Tibial artery (tissue), 4 donors: Measurements from ENCODE around the gene GRAMD4.
"Not testable (repeated sequence)": the region's sequence is repeated elsewhere in the genome, so short reads cannot be mapped to it uniquely, and the experiment has no call there.

Experiments
- DNase-seq, 2 donors: peaks; one replicate each; pipeline ENCODE4 v3.0.0-alpha.2; 2019
- H3K27ac ChIP-seq, 2 donors: fragments of 200-600 bp; sonication (generic) in 1 of 2; 1 replicate in 1 of 2; 2 replicates in 1 of 2; pipeline ENCODE4 v1.5.1; 2018 to 2019; ENCODE audit warnings: mild to moderate bottlenecking in 1 of 2
- H3K27me3 ChIP-seq, 2 donors: fragments of 200-600 bp; sonication (generic) in 1 of 2; one replicate each; pipeline versions ENCODE4 v1.5.1 to v1.6.0; 2016 to 2019
- H3K36me3 ChIP-seq, 3 donors: fragments of 200-600 bp; sonication (generic) in 2 of 3; one replicate each; pipeline ENCODE4 v1.5.1; 2016 to 2019; ENCODE audit warnings: mild to moderate bottlenecking in 2 of 3
- H3K4me1 ChIP-seq, 4 donors: fragments of 200-600 bp; sonication (generic) in 2 of 4; 1 replicate in 3 of 4; 2 replicates in 1 of 4; pipeline ENCODE4 v1.5.1; 2016 to 2019
- H3K4me3 ChIP-seq, 2 donors: fragments of 200-600 bp; sonication (generic) in 1 of 2; 1 replicate in 1 of 2; 2 replicates in 1 of 2; pipeline ENCODE4 v1.5.1; 2018 to 2019; ENCODE audit warnings: mild to moderate bottlenecking in 2 of 2
- H3K9me3 ChIP-seq, 3 donors: fragments of 200-600 bp; sonication (generic) in 1 of 3; one replicate each; pipeline ENCODE4 v1.5.1; 2016 to 2019
- intact Hi-C: fragments of 100-400 bp; cut with DNase I; formaldehyde crosslinking; loops from one replicate; pipeline ENCODE4 v1.15.0; 2023; ENCODE audit warnings: low total_unique reads
- TF ChIP-seq, protein P1 (sequence below), 2 experiments: fragments of 200-600 bp in 1 of 2; fragments of 450-650 bp in 1 of 2; IDR thresholded peaks; one replicate each; pipeline ENCODE4 v1.5.1; 2017 to 2019; ENCODE audit warnings: antibody characterized with exemption in 2 of 2, mild to moderate bottlenecking in 1 of 2, moderate library complexity in 1 of 2

Gene GRAMD4

DNA sequence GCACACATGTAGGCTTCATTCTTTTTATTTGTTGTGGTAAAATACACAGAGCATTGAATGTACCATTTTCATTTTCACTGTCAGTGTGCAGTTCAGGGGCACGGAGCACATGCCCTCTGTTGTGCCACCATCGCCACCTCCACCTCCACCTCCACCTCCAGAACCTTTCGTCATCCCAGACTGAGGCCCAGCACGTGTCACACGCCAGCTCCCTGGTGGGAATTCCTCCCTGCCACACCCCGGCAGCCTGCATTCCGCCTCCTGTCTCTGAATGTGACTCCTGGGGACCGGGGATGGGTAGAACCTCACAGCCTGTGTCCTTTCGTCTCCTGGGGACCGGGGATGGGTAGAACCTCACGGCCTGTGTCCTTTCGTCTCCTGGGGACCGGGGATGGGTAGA is 10.9 kb downstream of the GRAMD4 start:
- peaks cover 0 to 5% (median 0%) of the 10 kb centered on the region in 4 donors for H3K4me1 ChIP-seq
- DNase-seq = no peak
- no peak overlapping the region for H3K27ac ChIP-seq
- peaks cover 0 to 18% (median 15%) of the 10 kb centered on the region in 3 donors for H3K36me3 ChIP-seq
- TF ChIP-seq, protein P1, sequence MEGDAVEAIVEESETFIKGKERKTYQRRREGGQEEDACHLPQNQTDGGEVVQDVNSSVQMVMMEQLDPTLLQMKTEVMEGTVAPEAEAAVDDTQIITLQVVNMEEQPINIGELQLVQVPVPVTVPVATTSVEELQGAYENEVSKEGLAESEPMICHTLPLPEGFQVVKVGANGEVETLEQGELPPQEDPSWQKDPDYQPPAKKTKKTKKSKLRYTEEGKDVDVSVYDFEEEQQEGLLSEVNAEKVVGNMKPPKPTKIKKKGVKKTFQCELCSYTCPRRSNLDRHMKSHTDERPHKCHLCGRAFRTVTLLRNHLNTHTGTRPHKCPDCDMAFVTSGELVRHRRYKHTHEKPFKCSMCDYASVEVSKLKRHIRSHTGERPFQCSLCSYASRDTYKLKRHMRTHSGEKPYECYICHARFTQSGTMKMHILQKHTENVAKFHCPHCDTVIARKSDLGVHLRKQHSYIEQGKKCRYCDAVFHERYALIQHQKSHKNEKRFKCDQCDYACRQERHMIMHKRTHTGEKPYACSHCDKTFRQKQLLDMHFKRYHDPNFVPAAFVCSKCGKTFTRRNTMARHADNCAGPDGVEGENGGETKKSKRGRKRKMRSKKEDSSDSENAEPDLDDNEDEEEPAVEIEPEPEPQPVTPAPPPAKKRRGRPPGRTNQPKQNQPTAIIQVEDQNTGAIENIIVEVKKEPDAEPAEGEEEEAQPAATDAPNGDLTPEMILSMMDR (IDR thresholded peaks at IDR 0.05) = no peak
- no peak overlapping the region for H3K4me3 ChIP-seq
- no peaks in the 10 kb centered on the region for H3K27me3 ChIP-seq
- intact Hi-C loops = no loop called here
- no peaks in the 10 kb centered on the region for H3K9me3 ChIP-seq

DNA sequence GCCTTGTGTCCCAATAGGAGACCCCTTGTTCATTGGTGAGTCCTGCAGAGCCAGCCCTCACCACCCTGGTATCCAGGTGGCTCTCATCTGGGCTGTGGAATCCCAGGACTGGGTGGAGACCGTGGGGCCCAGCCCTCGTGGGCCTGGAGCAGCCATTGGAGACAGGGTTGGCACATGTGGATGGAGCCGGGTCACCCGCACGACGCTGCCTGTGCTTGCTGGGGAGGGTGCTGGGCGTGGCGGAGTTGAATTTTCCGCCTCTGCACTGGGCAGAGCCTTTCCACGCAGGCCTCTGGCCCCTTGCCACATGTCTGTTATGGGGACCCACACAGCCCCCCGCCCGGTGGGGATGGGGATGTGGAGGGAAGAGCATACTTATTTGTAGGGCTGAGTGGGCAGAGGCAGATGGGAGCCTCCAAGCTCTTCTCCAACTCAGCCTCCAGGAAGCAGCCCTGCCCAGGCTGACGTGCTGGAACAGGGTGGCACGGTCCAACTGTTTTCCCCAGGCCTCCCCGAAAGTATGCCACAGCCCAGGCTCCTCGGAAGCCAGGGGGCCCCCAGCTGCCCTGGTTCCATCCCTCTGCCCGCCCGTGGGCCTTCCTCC is 12.6 kb downstream of the GRAMD4 start:
- Histone ChIP-seq H3K4me3 (no peak overlapping the region), H3K27ac (no peak overlapping the region), H3K27me3 (no peaks in the 10 kb centered on the region), H3K36me3 (peaks cover 0 to 12% (median 5%) of the 10 kb centered on the region in 3 donors), H3K9me3 (no peaks in the 10 kb centered on the region), H3K4me1 (peaks cover 0 to 2% (median 0%) of the 10 kb centered on the region in 4 donors)
- intact Hi-C loops = no loop called here
- no peak for DNase-seq
- TF ChIP-seq, protein P1 (IDR thresholded peaks at IDR 0.05) = no peak

DNA sequence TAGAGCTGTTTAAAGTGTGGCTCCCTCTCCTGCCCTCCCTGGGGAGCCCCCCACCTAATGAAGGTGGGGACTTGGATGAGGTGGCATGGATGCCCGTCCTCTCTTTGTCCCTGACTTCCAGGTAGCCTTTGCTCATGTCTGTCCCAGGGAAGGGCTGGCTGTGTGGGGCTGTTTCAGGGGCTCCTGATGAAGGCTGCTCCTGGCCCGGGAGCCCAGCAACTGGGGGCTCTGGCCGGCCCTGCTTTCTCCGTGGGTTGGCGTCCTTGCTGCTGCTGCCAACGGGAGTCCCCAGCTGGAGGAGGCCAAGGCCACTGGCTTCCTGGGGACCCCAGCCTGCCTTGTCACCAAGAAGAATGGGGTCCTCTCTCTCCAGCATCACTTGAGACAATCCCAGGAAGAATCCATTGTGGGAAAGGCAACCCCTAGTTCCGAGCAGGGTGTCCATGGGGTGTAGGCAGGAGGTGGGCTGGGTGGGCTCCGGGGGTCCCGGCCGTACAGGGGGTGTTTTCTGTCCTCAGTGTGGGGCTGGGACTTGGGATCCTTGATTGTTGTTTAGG is 13.2 kb downstream of the GRAMD4 start:
- Histone ChIP-seq H3K27ac (no peak overlapping the region), H3K4me3 (no peak overlapping the region), H3K27me3 (no peaks in the 10 kb centered on the region), H3K36me3 (peaks cover 0 to 11% (median 0%) of the 10 kb centered on the region in 3 donors), H3K4me1 (peaks cover 0 to 2% (median 0%) of the 10 kb centered on the region in 4 donors), H3K9me3 (no peaks in the 10 kb centered on the region)
- DNase-seq = no peak
- TF ChIP-seq, protein P1 (IDR thresholded peaks at IDR 0.05) = no peak
- intact Hi-C loops = no loop called here

DNA sequence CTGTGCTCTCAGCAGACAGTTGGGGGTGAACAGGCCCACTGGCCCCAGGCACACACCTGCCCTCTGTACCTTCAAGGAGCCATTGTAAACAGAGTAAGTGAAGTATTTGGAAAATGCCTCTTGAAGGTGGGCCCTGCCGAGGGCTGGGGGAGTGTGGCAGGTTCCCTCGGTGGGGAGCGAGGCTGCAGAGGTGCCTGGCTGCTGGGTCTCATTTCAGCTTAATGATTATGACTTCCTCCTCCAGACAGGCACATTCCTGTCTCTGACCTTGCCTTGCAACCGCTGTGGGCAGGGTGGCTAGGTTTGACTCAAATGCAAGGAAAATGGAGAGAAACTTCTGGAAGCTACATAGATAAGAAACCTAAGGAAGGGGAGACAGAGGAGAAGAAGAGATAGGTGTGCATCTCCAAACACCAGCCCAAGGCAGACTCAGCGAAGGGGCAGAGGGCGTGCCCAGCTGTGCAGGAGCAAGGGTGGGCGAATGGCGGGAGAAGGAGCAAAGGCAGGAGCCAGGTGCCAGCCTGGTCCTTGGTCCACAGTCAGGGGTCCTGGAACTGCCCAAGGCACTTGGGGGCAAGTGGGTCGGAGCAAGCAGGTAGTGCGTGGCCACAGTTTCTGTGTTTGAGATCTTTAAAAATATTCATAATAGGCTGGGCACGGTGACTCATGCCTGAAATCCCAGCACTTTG is 14.0 kb downstream of the GRAMD4 start:
- H3K4me3 ChIP-seq = no peak overlapping the region
- H3K36me3 ChIP-seq = peaks cover 0 to 11% (median 0%) of the 10 kb centered on the region in 3 donors
- no peak overlapping the region for H3K27ac ChIP-seq
- H3K27me3 ChIP-seq = no peaks in the 10 kb centered on the region
- no peaks in the 10 kb centered on the region for H3K9me3 ChIP-seq
- TF ChIP-seq, protein P1 (IDR thresholded peaks at IDR 0.05) = no peak
- intact Hi-C loops = no loop called here
- peaks cover 0 to 2% (median 0%) of the 10 kb centered on the region in 4 donors for H3K4me1 ChIP-seq
- DNase-seq = no peak

DNA sequence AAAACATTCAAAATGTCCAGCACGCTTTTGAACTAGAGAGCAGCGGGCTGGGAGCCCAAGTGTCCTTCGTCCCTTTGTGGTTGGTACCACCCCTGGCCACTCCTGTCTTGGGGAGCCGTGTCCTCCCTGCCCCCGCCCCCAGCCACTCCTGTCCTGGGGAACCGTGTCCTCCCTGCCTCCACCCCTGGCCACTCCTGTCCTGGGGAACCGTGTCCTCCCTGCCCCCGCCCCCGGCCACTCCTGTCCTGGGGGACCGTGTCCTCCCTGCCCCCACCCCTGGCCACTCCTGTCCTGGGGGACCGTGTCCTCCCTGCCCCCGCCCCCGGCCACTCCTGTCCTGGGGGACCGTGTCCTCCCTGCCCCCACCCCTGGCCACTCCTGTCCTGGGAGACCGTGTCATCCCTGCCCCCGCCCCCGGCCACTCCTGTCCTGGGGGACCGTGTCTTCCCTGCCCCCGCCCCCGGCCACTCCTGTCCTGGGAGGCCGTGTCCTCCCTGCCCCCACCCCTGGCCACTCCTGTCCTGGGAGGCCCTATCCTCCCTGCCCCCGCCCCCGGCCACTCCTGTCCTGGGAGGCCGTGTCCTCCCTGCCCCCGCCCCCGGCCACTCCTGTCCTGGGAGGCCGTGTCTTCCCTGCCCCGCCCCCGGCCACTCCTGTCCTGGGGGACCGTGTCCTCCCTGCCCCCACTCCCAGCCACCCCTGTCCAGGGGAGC is 14.9 kb downstream of the GRAMD4 start:
- peaks cover 0 to 11% (median 0%) of the 10 kb centered on the region in 3 donors for H3K36me3 ChIP-seq
- H3K27ac ChIP-seq, intact Hi-C loops, H3K27me3 ChIP-seq, H3K9me3 ChIP-seq, H3K4me3 ChIP-seq, DNase-seq, H3K4me1 ChIP-seq: not testable (repeated sequence)
